Mesenchymal stem cell (in vitro differentiated cells and primary cell): ENCODE results near the gene NDC1.

ENCODE experiments used
- DNase-seq: peaks from one replicate; pipeline ENCODE4 v3.0.0-alpha.2; 2013
- H2AFZ ChIP-seq: one replicate; pipeline ENCODE4 v1.6.1; 2013; ENCODE audit warnings: low read depth, mild to moderate bottlenecking, control low read depth, inconsistent platforms, low read length, moderate library complexity
- H2AK5ac ChIP-seq: 2 replicates; pipeline ENCODE4 v1.6.1; 2013; ENCODE audit warnings: low read length, moderate library complexity, mild to moderate bottlenecking, inconsistent platforms; ENCODE audit not compliant: severe bottlenecking
- H2BK120ac ChIP-seq: one replicate; pipeline ENCODE4 v1.6.1; 2013; ENCODE audit warnings: low read depth, mild to moderate bottlenecking, inconsistent platforms, low read length, moderate library complexity
- H2BK12ac ChIP-seq, 2 experiments: one replicate each; pipeline ENCODE4 v1.6.1; 2013; ENCODE audit warnings: inconsistent platforms in 2 of 2, low read length in 2 of 2, mild to moderate bottlenecking in 2 of 2, moderate library complexity in 2 of 2, control low read depth in 1 of 2
- H2BK15ac ChIP-seq: one replicate; pipeline ENCODE4 v1.6.1; 2013; ENCODE audit warnings: mild to moderate bottlenecking, low read depth, inconsistent platforms; ENCODE audit not compliant: poor library complexity, severe bottlenecking
- H2BK5ac ChIP-seq: 2 replicates; pipeline ENCODE4 v1.6.1; 2013; ENCODE audit warnings: low read depth, mild to moderate bottlenecking, low read length, control low read depth, inconsistent platforms; ENCODE audit not compliant: poor library complexity, severe bottlenecking
- H3K14ac ChIP-seq, 2 experiments: one replicate each; pipeline ENCODE4 v1.6.1; 2013; ENCODE audit warnings: inconsistent platforms in 2 of 2, low read length in 2 of 2, control low read depth in 1 of 2, mild to moderate bottlenecking in 1 of 2, moderate library complexity in 1 of 2
- H3K18ac ChIP-seq, 2 experiments: one replicate each; pipeline ENCODE4 v1.6.1; 2013; ENCODE audit warnings: inconsistent platforms in 2 of 2, low read length in 2 of 2, control low read depth in 1 of 2, low read depth in 1 of 2, mild to moderate bottlenecking in 1 of 2
- H3K23ac ChIP-seq, 2 experiments: one replicate each; pipeline ENCODE4 v1.6.1; 2013; ENCODE audit warnings: inconsistent platforms in 2 of 2, low read length in 2 of 2, mild to moderate bottlenecking in 2 of 2, moderate library complexity in 2 of 2, control low read depth in 1 of 2
- H3K27ac ChIP-seq: 2 replicates; pipeline ENCODE4 v1.5.1; 2013; ENCODE audit warnings: mild to moderate bottlenecking, moderate library complexity, low read length, control low read depth, inconsistent platforms; ENCODE audit not compliant: poor library complexity, severe bottlenecking
- H3K27me3 ChIP-seq, 2 experiments: 2 replicates each; pipeline versions ENCODE4 v1.6.1 to v1.7.0; 2013; ENCODE audit warnings: low read length in 2 of 2, mild to moderate bottlenecking in 2 of 2, moderate library complexity in 2 of 2, control low read depth in 1 of 2, inconsistent platforms in 1 of 2; ENCODE audit not compliant: control insufficient read depth in 1 of 2, insufficient read depth in 1 of 2
- H3K36me3 ChIP-seq, 2 experiments: 2 replicates each; pipeline versions ENCODE4 v1.6.1 to v1.7.0; 2013; ENCODE audit warnings: low read length in 2 of 2, control low read depth in 1 of 2, inconsistent platforms in 1 of 2, low read depth in 1 of 2, mild to moderate bottlenecking in 1 of 2; ENCODE audit not compliant: insufficient read depth in 2 of 2, control insufficient read depth in 1 of 2
- H3K4ac ChIP-seq, 2 experiments: one replicate each; pipeline ENCODE4 v1.6.1; 2013; ENCODE audit warnings: inconsistent platforms in 2 of 2, low read length in 2 of 2, mild to moderate bottlenecking in 2 of 2, moderate library complexity in 2 of 2, control low read depth in 1 of 2, low read depth in 1 of 2
- H3K4me1 ChIP-seq: 2 replicates; pipeline ENCODE4 v1.6.1; 2013; ENCODE audit warnings: low read depth, low read length, control low read depth; ENCODE audit not compliant: control insufficient read depth, insufficient read depth
- H3K4me2 ChIP-seq: 2 replicates; pipeline ENCODE4 v1.6.1; 2013; ENCODE audit warnings: low read length, mild to moderate bottlenecking, inconsistent platforms; ENCODE audit not compliant: poor library complexity, severe bottlenecking
- H3K4me3 ChIP-seq, 2 experiments: 2 replicates each; pipeline versions ENCODE4 v1.5.1 to v1.7.0; 2013; ENCODE audit warnings: low read length in 2 of 2, mild to moderate bottlenecking in 2 of 2, control low read depth in 1 of 2, low read depth in 1 of 2; ENCODE audit not compliant: insufficient read depth in 1 of 2
- H3K79me1 ChIP-seq: replicated peaks from 2 replicates; pipeline ENCODE4 v1.6.1; 2013; ENCODE audit warnings: mild to moderate bottlenecking, control low read depth, low read length, inconsistent platforms; ENCODE audit not compliant: poor library complexity, severe bottlenecking
- H3K9ac ChIP-seq: 2 replicates; pipeline ENCODE4 v1.7.0; 2013; ENCODE audit warnings: mild to moderate bottlenecking, low read length, moderate library complexity
- H3K9me3 ChIP-seq: 2 replicates; pipeline ENCODE4 v1.7.0; 2013; ENCODE audit warnings: mild to moderate bottlenecking, low read length; ENCODE audit not compliant: control insufficient read depth
- H4K8ac ChIP-seq: one replicate; pipeline ENCODE4 v1.6.1; 2013; ENCODE audit warnings: inconsistent platforms, mild to moderate bottlenecking, low read length, moderate library complexity
- H4K91ac ChIP-seq: one replicate; pipeline ENCODE4 v1.6.1; 2013; ENCODE audit warnings: mild to moderate bottlenecking, low read length, inconsistent platforms
- WGBS: methylation state at CpG from one replicate; pipeline ENCODE4 v1.1.7; 2013; ENCODE audit warnings: mixed read lengths; 5-methylcytosine and 5-hydroxymethylcytosine counted together

NDC1 gene

GRCh38 chr1:53730224-53730865 lies 107.8 kb downstream of the NDC1 start:
- Histone ChIP-seq H3K9me3 (peaks cover 9% of the 10 kb centered on the region), H4K8ac (no peak overlapping the region), H3K4me3 (no peak overlapping the region), H2BK15ac (no peak overlapping the region), H2AK5ac (no peak overlapping the region), H3K79me1 (peaks cover 12% of the 10 kb centered on the region), H3K9ac (no peak overlapping the region), H3K27ac (peak overlapping the region; percentile 78), H3K14ac (no peak overlapping the region), H3K4me2 (peak overlapping the region; percentile 68), H3K23ac (no peak overlapping the region), H3K36me3 (peaks cover 0 to 5% of the 10 kb centered on the region in 2 experiments), H4K91ac (no peak overlapping the region), H2BK120ac (no peak overlapping the region), H3K18ac (no peak overlapping the region), H2BK12ac (no peak overlapping the region), H3K4ac (no peak overlapping the region), H3K27me3 (peaks cover 0 to 25% of the 10 kb centered on the region in 2 experiments), H3K4me1 (peaks cover 26% of the 10 kb centered on the region), H2BK5ac (no peak overlapping the region), H2AFZ (no peak overlapping the region)
- WGBS: 91% methylated on average over 12 of the region's 12 CpGs
- DNase-seq: no peak

- no peak overlapping the region for H3K4me3 ChIP-seq
- no peak overlapping the region for H2BK120ac ChIP-seq
- peak overlapping the region; percentile 78 for H3K27ac ChIP-seq
- peaks cover 25% of the 10 kb centered on the region for H3K4me1 ChIP-seq
- no peak overlapping the region for H3K4ac ChIP-seq
- no peak overlapping the region for H4K8ac ChIP-seq
- no peak overlapping the region for H2BK12ac ChIP-seq
- peak overlapping the region; percentile 80 for H2BK5ac ChIP-seq
- peaks cover 0 to 5% of the 10 kb centered on the region in 2 experiments for H3K36me3 ChIP-seq
- no peak for DNase-seq
- H3K27me3 ChIP-seq: peaks cover 0 to 30% of the 10 kb centered on the region in 2 experiments
- no peak overlapping the region for H3K9ac ChIP-seq
- no peak overlapping the region for H3K14ac ChIP-seq
- peaks cover 9% of the 10 kb centered on the region for H3K9me3 ChIP-seq
- peak overlapping the region; percentile 91 for H2AK5ac ChIP-seq
- peaks cover 12% of the 10 kb centered on the region for H3K79me1 ChIP-seq
- 91% methylated on average over 14 of the region's 16 CpGs for WGBS
- H2AFZ ChIP-seq: no peak overlapping the region
- H3K4me2 ChIP-seq: peak overlapping the region; percentile 68
- no peak overlapping the region for H4K91ac ChIP-seq
- no peak overlapping the region for H2BK15ac ChIP-seq
- no peak overlapping the region for H3K23ac ChIP-seq
- H3K18ac ChIP-seq: no peak overlapping the region
Measured at GRCh38 chr1:53729456-53730223, 108.5 kb downstream of the NDC1 start.

GRCh38 chr1:53728702-53729455 lies 109.2 kb downstream of the NDC1 start:
- Histone ChIP-seq H4K91ac (no peak overlapping the region), H3K27ac (peak overlapping the region; percentile 78), H2AK5ac (peak overlapping the region; percentile 91), H3K4me3 (no peak overlapping the region), H2BK15ac (no peak overlapping the region), H2BK120ac (no peak overlapping the region), H4K8ac (no peak overlapping the region), H3K14ac (no peak overlapping the region), H3K36me3 (peaks cover 0 to 5% of the 10 kb centered on the region in 2 experiments), H3K79me1 (peaks cover 14% of the 10 kb centered on the region), H3K23ac (no peak overlapping the region), H2BK12ac (no peak overlapping the region), H3K9me3 (peaks cover 9% of the 10 kb centered on the region), H3K4me1 (peaks cover 23% of the 10 kb centered on the region), H3K4me2 (peak overlapping the region; percentile 44), H3K18ac (no peak overlapping the region), H2BK5ac (peak overlapping the region; percentile 61), H3K9ac (no peak overlapping the region), H2AFZ (no peak overlapping the region), H3K4ac (no peak overlapping the region), H3K27me3 (peaks cover 0 to 30% of the 10 kb centered on the region in 2 experiments)
- WGBS: 92% methylated on average over 16 of the region's 17 CpGs
- no peak for DNase-seq

GRCh38 chr1:53728196-53728595 lies 109.9 kb downstream of the NDC1 start:
- Histone ChIP-seq H4K8ac (no peak overlapping the region), H3K4me2 (no peak overlapping the region), H2BK5ac (no peak overlapping the region), H3K23ac (no peak overlapping the region), H3K27ac (no peak overlapping the region), H3K9me3 (peaks cover 9% of the 10 kb centered on the region), H3K14ac (no peak overlapping the region), H3K18ac (no peak overlapping the region), H2BK120ac (no peak overlapping the region), H2BK15ac (no peak overlapping the region), H3K27me3 (peaks cover 0 to 30% of the 10 kb centered on the region in 2 experiments), H3K4ac (no peak overlapping the region), H3K9ac (no peak overlapping the region), H3K4me3 (no peak overlapping the region), H2AK5ac (peak overlapping the region; percentile 45), H3K36me3 (peaks cover 0 to 5% of the 10 kb centered on the region in 2 experiments), H3K79me1 (peaks cover 16% of the 10 kb centered on the region), H3K4me1 (peaks cover 23% of the 10 kb centered on the region), H2AFZ (no peak overlapping the region), H4K91ac (no peak overlapping the region), H2BK12ac (no peak overlapping the region)
- 50% methylated on average over 1 of the region's 1 CpG for WGBS
- no peak for DNase-seq
